H1 (cell line): ENCODE data around the gene LSG1. TPM values are rescaled to one million over a fixed set of nuclear protein-coding genes. Genes with fewer than 3 reads are reported as not detected.

Experiments
- CTCF ChIA-PET: fragments of 300-600 bp; sonication (Branson Sonifier 250); formaldehyde crosslinking; loops from one replicate; lab custom pipeline; 2021; ENCODE audit not compliant: partially characterized antibody; lab: Charles Lee
- POLR2A ChIA-PET: fragments of 300-600 bp; sonication (Branson Sonifier 250); formaldehyde crosslinking; loops from one replicate; lab custom pipeline; 2021; ENCODE audit warnings: inconsistent platforms; ENCODE audit not compliant: partially characterized antibody; lab: Charles Lee
- DNase-seq, 2 experiments: peaks; one replicate each; pipeline versions ENCODE4 v3.0.0 to v3.0.0-alpha.2; 2010 to 2022; ENCODE audit warnings: low spot score in 2 of 2, low read depth in 1 of 2, mixed read lengths in 1 of 2
- FAIRE-seq: peaks from 2 replicates; lab custom pipeline; 2011; peaks lifted over from hg19 to GRCh38; lab: Jason Lieb, UNC
- H2AFZ ChIP-seq: 2 replicates; pipeline ENCODE4 v1.8.1; 2012; ENCODE audit warnings: low read length, inconsistent platforms
- H2AK5ac ChIP-seq: 2 replicates; pipeline ENCODE4 v1.6.1; 2013; ENCODE audit warnings: low read depth, low read length
- H2BK120ac ChIP-seq: replicated peaks from 2 replicates; pipeline ENCODE3; 2013; ENCODE audit warnings: low read depth, low read length, inconsistent platforms
- H2BK12ac ChIP-seq: 2 replicates; pipeline ENCODE4 v1.6.1; 2013; ENCODE audit warnings: low read depth, low read length
- H2BK15ac ChIP-seq: 2 replicates; pipeline ENCODE4 v1.6.1; 2013; ENCODE audit warnings: low read length
- H2BK20ac ChIP-seq: 2 replicates; pipeline ENCODE4 v1.6.1; 2013; ENCODE audit warnings: low read length
- H2BK5ac ChIP-seq: 2 replicates; pipeline ENCODE4 v1.6.1; 2013; ENCODE audit warnings: low read depth, low read length
- H3K14ac ChIP-seq: 2 replicates; pipeline ENCODE4 v1.6.1; 2013; ENCODE audit warnings: inconsistent platforms; ENCODE audit not compliant: insufficient read length
- H3K18ac ChIP-seq: 2 replicates; pipeline ENCODE4 v1.6.1; 2013; ENCODE audit warnings: low read length; ENCODE audit errors: extremely low read depth
- H3K23ac ChIP-seq: 2 replicates; pipeline ENCODE4 v1.6.1; 2013; ENCODE audit warnings: inconsistent platforms; ENCODE audit not compliant: insufficient read length
- H3K23me2 ChIP-seq: 2 replicates; pipeline ENCODE4 v1.6.1; 2013; ENCODE audit warnings: low read depth, low read length
- H3K27ac ChIP-seq: 2 replicates; pipeline ENCODE4 v1.6.1; 2011; ENCODE audit warnings: low read depth, low read length, inconsistent platforms
- H3K27me3 ChIP-seq, 4 experiments: replicated peaks in 1 of 4; 1 replicate in 1 of 4; 2 replicates in 3 of 4; pipeline versions ENCODE4 v1.6.1 to v1.8.1; 2011 to 2013; ENCODE audit warnings: low read length in 3 of 4, mild to moderate bottlenecking in 3 of 4, inconsistent platforms in 2 of 4, mixed read lengths in 2 of 4, moderate library complexity in 1 of 4; ENCODE audit not compliant: control insufficient read depth in 3 of 4, insufficient read depth in 3 of 4; ENCODE audit errors: extremely low read depth in 1 of 4
- H3K36me3 ChIP-seq, 4 experiments: 2 replicates each; pipeline versions ENCODE4 v1.6.1 to v1.8.1; 2011 to 2013; ENCODE audit warnings: mild to moderate bottlenecking in 4 of 4, low read length in 3 of 4, moderate library complexity in 2 of 4, control low read depth in 1 of 4, inconsistent platforms in 1 of 4; ENCODE audit not compliant: insufficient read depth in 4 of 4, control insufficient read depth in 2 of 4
- H3K4ac ChIP-seq: replicated peaks from 2 replicates; pipeline ENCODE3; 2013; ENCODE audit warnings: low read length, low read depth, mixed read lengths, inconsistent platforms; ENCODE audit not compliant: insufficient read length
- H3K4me1 ChIP-seq, 4 experiments: replicated peaks in 1 of 4; 1 replicate in 1 of 4; 2 replicates in 3 of 4; pipeline versions ENCODE4 v1.6.1 to v1.8.1; 2011 to 2013; ENCODE audit warnings: low read length in 3 of 4, inconsistent platforms in 2 of 4, mixed read lengths in 1 of 4; ENCODE audit not compliant: insufficient read depth in 4 of 4, control insufficient read depth in 3 of 4
- H3K4me2 ChIP-seq, 2 experiments: 2 replicates each; pipeline versions ENCODE4 v1.6.1 to v1.8.1; 2011 to 2013; ENCODE audit warnings: low read depth in 2 of 2, low read length in 2 of 2, control low read depth in 1 of 2, inconsistent platforms in 1 of 2, mild to moderate bottlenecking in 1 of 2; ENCODE audit not compliant: insufficient read depth in 1 of 2
- H3K4me3 ChIP-seq, 4 experiments: fragments of 200-600, 300-600 bp in 1 of 4; sonication (generic), shearing (Covaris generic), sonication (Bioruptor Twin) in 1 of 4; 2 replicates each; pipeline versions ENCODE4 v1.5.1 to v1.8.1; 2011 to 2016; ENCODE audit warnings: low read length in 4 of 4, low read depth in 3 of 4, control low read depth in 2 of 4, inconsistent platforms in 2 of 4, mild to moderate bottlenecking in 2 of 4, mixed read lengths in 1 of 4, moderate library complexity in 1 of 4; ENCODE audit not compliant: insufficient read depth in 2 of 4; ENCODE audit errors: extremely low read depth in 1 of 4
- H3K56ac ChIP-seq: replicated peaks from 2 replicates; pipeline ENCODE3; 2013; ENCODE audit warnings: low read depth, mild to moderate bottlenecking, mixed read lengths, low read length, inconsistent platforms; ENCODE audit not compliant: insufficient read length
- H3K79me1 ChIP-seq: 2 replicates; pipeline ENCODE4 v1.6.1; 2013; ENCODE audit warnings: low read depth, low read length, control low read depth
- H3K79me2 ChIP-seq, 2 experiments: 2 replicates each; pipeline versions ENCODE4 v1.6.1 to v1.8.1; 2012 to 2013; ENCODE audit warnings: low read length in 2 of 2, mild to moderate bottlenecking in 2 of 2, inconsistent platforms in 1 of 2; ENCODE audit not compliant: insufficient read depth in 2 of 2, control insufficient read depth in 1 of 2
- H3K9ac ChIP-seq, 4 experiments: replicated peaks in 1 of 4; 1 replicate in 1 of 4; 2 replicates in 3 of 4; pipeline versions ENCODE4 v1.6.1 to v1.8.1; 2011 to 2013; ENCODE audit warnings: low read depth in 3 of 4, low read length in 3 of 4, control low read depth in 2 of 4, mild to moderate bottlenecking in 2 of 4, moderate library complexity in 2 of 4, inconsistent platforms in 1 of 4; ENCODE audit errors: extremely low read depth in 1 of 4
- H3K9me3 ChIP-seq, 2 experiments: 2 replicates each; pipeline versions ENCODE4 v1.6.1 to v1.8.1; 2012 to 2013; ENCODE audit warnings: mild to moderate bottlenecking in 2 of 2, moderate library complexity in 2 of 2, control low read depth in 1 of 2, inconsistent platforms in 1 of 2, low read depth in 1 of 2, low read length in 1 of 2, mixed read lengths in 1 of 2; ENCODE audit not compliant: insufficient read depth in 2 of 2
- H4K20me1 ChIP-seq, 2 experiments: replicated peaks in 1 of 2; 2 replicates each; pipeline versions ENCODE3 to v1.8.1; 2011 to 2013; ENCODE audit warnings: inconsistent platforms in 2 of 2, low read length in 2 of 2, mild to moderate bottlenecking in 1 of 2; ENCODE audit not compliant: insufficient read depth in 2 of 2, control insufficient read depth in 1 of 2
- H4K5ac ChIP-seq: 2 replicates; pipeline ENCODE4 v1.6.1; 2013; ENCODE audit warnings: low read length, low read depth, mixed read lengths, inconsistent platforms; ENCODE audit not compliant: insufficient read length
- H4K8ac ChIP-seq: 2 replicates; pipeline ENCODE4 v1.8.0; 2013; ENCODE audit warnings: mild to moderate bottlenecking, moderate library complexity, low read length, inconsistent platforms; ENCODE audit not compliant: insufficient read depth; ENCODE audit errors: extremely low read depth
- H4K91ac ChIP-seq: replicated peaks from 2 replicates; pipeline ENCODE3; 2013; ENCODE audit warnings: low read length, mixed read lengths, inconsistent platforms; ENCODE audit not compliant: insufficient read length
- CHD1 ChIP-seq: IDR thresholded peaks from 2 replicates; pipeline ENCODE4 v1.6.1; 2012; ENCODE audit warnings: low read depth, low read length, improper control_type of control experiment
- EP300 ChIP-seq, 2 experiments: IDR thresholded peaks; 1 replicate in 1 of 2; 2 replicates in 1 of 2; pipeline ENCODE4 v1.6.1; 2011 to 2012; ENCODE audit warnings: low read depth in 2 of 2, low read length in 2 of 2, mild to moderate bottlenecking in 2 of 2, borderline replicate concordance in 1 of 2, inconsistent platforms in 1 of 2, moderate library complexity in 1 of 2
- HDAC2 ChIP-seq, 2 experiments: fragments of 300-600 bp in 1 of 2; sonication (generic) in 1 of 2; IDR thresholded peaks; 2 replicates each; pipeline ENCODE4 v1.6.1; 2011 to 2012; ENCODE audit warnings: low read depth in 2 of 2, low read length in 2 of 2, mild to moderate bottlenecking in 2 of 2, moderate library complexity in 2 of 2, borderline replicate concordance in 1 of 2, inconsistent platforms in 1 of 2
- NRF1 ChIP-seq: IDR thresholded peaks from 2 replicates; pipeline ENCODE4 v1.6.1; 2011; ENCODE audit warnings: mild to moderate bottlenecking, low read depth, low read length, improper control_type of control experiment
- PHF8 ChIP-seq: fragments of 200-600 bp; sonication (generic); conservative IDR thresholded peaks from 2 replicates; pipeline ENCODE4 v1.7.1; 2012; ENCODE audit warnings: low read depth, mild to moderate bottlenecking, inconsistent platforms, low read length, moderate library complexity
- SIX5 ChIP-seq: IDR thresholded peaks from 2 replicates; pipeline ENCODE4 v1.6.1; 2011; ENCODE audit warnings: mild to moderate bottlenecking, low read depth, low read length
- SP4 ChIP-seq: IDR thresholded peaks from 2 replicates; pipeline ENCODE4 v1.6.1; 2012; ENCODE audit warnings: low read length, inconsistent platforms
- TAF1 ChIP-seq: IDR thresholded peaks from 2 replicates; pipeline ENCODE4 v1.6.1; 2011; ENCODE audit warnings: mild to moderate bottlenecking, low read depth, low read length
- TAF7 ChIP-seq: optimal IDR thresholded peaks from 2 replicates; pipeline ENCODE3; 2011; ENCODE audit warnings: low read depth, mild to moderate bottlenecking, inconsistent platforms, low read length, moderate library complexity, borderline replicate concordance
- YY1 ChIP-seq: IDR thresholded peaks from 2 replicates; pipeline ENCODE4 v1.6.1; 2011; ENCODE audit warnings: low read depth, mild to moderate bottlenecking, low read length
- ZNF274 ChIP-seq: IDR thresholded peaks from 2 replicates; pipeline ENCODE4 v1.7.0; 2012; ENCODE audit warnings: low read length, borderline replicate concordance; ENCODE audit errors: extremely low read depth
- WGBS, 2 experiments: shearing (Covaris generic) in 1 of 2; methylation state at CpG; one replicate each; pipeline versions ENCODE4 v1.1.6 to v1.1.7; 2013 to 2015; ENCODE audit warnings: low lambda C conversion rate in 2 of 2, mixed read lengths in 2 of 2, inconsistent platforms in 1 of 2, low coverage in 1 of 2, missing lambda C conversion rate in 1 of 2; ENCODE audit not compliant: insufficient replicate concordance in 2 of 2, insufficient coverage in 1 of 2, insufficient read length in 1 of 2; ENCODE audit errors: extremely low coverage in 1 of 2, missing lambda C conversion rate in 1 of 2; 5-methylcytosine and 5-hydroxymethylcytosine counted together
- polyA plus RNA-seq, 7 experiments: library from polyadenylated mRNA; depleted of rRNA in 3 of 7; stranded (reverse) in 5 of 7; unstranded in 2 of 7; fragments of >200 nt in 5 of 7; fragments of 200-250 nt in 2 of 7; gene quantifications; 1 replicate in 5 of 7; 2 replicates in 1 of 7; 4 replicates in 1 of 7; pipeline versions ENCODE4 v1.2.1 to v1.2.3, GENCODE V29; 2011 to 2013; ENCODE audit warnings: missing spikeins in 2 of 7, mixed read lengths in 2 of 7
- total RNA-seq: library from RNA; stranded (reverse); fragmentation: NEBNext Ultra II Directional; extraction: Animal tissue kit (Norgen Biotek cat#: 25700); gene quantifications from 2 replicates; pipeline ENCODE4 v1.2.1, GENCODE V29; 2021
- TF ChIP-seq, protein P1 (sequence below): IDR thresholded peaks from 2 replicates; pipeline ENCODE4 v1.6.1; 2012; ENCODE audit warnings: inconsistent platforms

Gene LSG1
- total and polyA plus RNA-seq, 2 of the 8 experiments (the other 6 are each of a cell fraction or from before 2014, with no cell fraction given), result 23.7 to 47.6 TPM

DNA sequence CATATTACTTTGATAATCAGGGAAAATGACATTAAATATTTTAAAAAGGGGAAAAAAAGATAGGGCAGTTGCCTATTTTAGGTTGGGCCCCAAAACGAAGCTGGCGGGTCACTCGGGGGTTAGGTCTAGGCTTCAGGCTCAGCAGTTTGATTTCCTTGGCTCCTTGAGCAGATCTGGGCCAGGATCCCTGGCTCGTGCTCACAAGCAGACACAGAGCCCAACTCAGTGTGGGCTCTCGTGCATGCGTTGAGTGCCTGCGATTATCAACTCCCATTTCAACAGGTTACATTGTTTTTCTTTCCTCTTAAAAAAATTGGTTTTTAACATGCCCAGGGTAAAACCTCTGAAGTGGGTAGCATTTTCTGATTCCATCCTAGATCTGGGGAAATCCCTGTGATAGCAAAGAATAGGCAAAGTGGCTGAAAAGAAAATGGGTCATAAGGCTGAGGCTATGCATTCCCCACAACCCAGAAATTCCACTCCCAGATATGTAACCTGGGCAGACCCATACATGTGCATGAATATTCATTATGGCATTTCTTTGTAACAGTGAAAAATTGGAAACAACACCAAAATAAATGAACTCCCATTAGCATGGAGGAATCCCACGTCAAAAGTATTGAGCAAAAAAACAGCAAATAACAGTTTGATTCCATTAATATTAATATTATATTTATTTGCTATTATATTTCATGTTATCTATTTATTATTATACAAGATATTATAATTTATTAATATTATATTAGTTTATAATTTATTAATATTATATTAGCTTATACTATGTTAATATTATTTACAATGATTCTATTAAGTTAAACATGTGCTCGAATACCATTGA, 41.5 kb upstream of the LSG1 start:
- CTCF ChIA-PET, result no interaction called here
- no peak overlapping the region for H3K9ac ChIP-seq
- POLR2A ChIA-PET, result interaction anchor here (1.8 kb wide), 1 partner anchor 27 kb away, joined by 4 read pairs; the partner anchor contains the start of gene FAM43A
- TF ChIP-seq, protein P1, sequence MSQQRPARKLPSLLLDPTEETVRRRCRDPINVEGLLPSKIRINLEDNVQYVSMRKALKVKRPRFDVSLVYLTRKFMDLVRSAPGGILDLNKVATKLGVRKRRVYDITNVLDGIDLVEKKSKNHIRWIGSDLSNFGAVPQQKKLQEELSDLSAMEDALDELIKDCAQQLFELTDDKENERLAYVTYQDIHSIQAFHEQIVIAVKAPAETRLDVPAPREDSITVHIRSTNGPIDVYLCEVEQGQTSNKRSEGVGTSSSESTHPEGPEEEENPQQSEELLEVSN, result no peak
- TF ChIP-seq HDAC2 (IDR thresholded peaks at IDR 0.05; ENCODE audit: borderline replicate concordance in 1 of 2, low read depth in 2 of 2, low read length in 2 of 2), result no peak
- no peak for TF ChIP-seq SP4
- no peak for TF ChIP-seq TAF7
- TF ChIP-seq TAF1, result no peak
- TF ChIP-seq SIX5, result no peak
- TF ChIP-seq EP300 (IDR thresholded peaks at IDR 0.05; ENCODE audit: borderline replicate concordance in 1 of 2, low read depth in 2 of 2, low read length in 2 of 2), result no peak
- no peak for TF ChIP-seq PHF8
- no peak for TF ChIP-seq ZNF274
- no peak for TF ChIP-seq CHD1
- TF ChIP-seq YY1, result no peak
- no peak for TF ChIP-seq NRF1

More for the DNA sequence above, 41.5 kb upstream of the LSG1 start:
- Histone ChIP-seq H3K36me3 (no peaks in the 10 kb centered on the region), H3K9me3 (no peaks in the 10 kb centered on the region), H3K27ac (no peak overlapping the region), H2BK5ac (no peak overlapping the region), H3K27me3 (no peaks in the 10 kb centered on the region), H3K23me2 (no peaks in the 10 kb centered on the region), H2AFZ (no peak overlapping the region), H4K20me1 (no peaks in the 10 kb centered on the region), H2BK12ac (no peak overlapping the region), H3K23ac (no peak overlapping the region), H4K8ac (no peak overlapping the region), H2BK120ac (no peak overlapping the region), H3K4me3 (no peak overlapping the region), H3K4me2 (no peak overlapping the region), H3K14ac (no peak overlapping the region), H3K18ac (no peak overlapping the region), H3K79me1 (no peaks in the 10 kb centered on the region), H4K5ac (no peak overlapping the region), H3K4me1 (no peaks in the 10 kb centered on the region), H2BK20ac (no peak overlapping the region), H3K79me2 (no peaks in the 10 kb centered on the region), H3K4ac (no peak overlapping the region), H3K56ac (no peak overlapping the region), H2BK15ac (no peak overlapping the region), H2AK5ac (no peak overlapping the region), H4K91ac (no peak overlapping the region)
- 92% methylated on average over 9 of the region's 9 CpGs; no CpG with 5 or more reads in 1 of the 2 experiments for WGBS, 2 experiments
- DNase-seq (no peak), FAIRE-seq (no peak)
